ENCODE measurements around the gene LRMDA.

Gene LRMDA

GRCh38 chr10:75477680-75478079 is 46.3 kb downstream of the LRMDA start:
- DNase-seq = no peak

DNA sequence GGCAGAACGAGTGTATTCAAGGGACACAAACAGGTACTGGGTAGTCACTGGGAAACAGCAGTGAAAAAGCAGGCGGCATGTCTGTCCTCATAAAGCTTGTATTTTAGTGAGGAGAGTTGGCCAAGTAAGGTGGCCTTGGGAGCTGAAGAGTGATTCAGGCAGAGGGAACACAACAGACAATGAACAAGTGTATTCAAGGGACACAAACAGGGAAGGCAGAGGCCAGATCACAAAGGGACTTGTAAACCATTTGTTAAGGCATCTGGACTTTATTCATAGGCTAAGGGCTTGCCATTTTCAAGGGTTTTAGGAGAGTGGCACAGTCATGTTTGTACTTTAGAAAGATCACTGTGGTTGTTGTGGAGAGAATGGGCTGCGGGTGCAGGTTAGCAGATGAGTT is 49.0 kb downstream of the LRMDA start:
- no peak for DNase-seq

DNA sequence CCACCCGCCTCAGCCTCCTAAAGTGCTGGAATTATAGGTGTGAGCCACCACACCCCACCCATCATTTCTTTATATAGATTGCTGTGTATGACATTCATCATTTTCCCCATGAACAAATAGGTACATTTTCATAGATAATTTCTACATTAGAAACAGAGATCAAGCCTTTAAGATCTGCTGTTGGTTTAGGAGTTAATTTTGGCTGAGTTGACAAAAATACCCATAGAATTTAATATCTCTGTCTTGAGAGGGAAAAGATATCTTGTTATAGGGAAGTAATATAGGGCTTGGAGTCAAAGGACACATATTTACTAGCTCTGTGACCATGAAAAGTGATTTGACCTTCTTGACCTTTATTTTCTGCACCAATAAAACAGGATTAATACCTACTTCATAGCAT is 51.8 kb downstream of the LRMDA start:
- no peak for DNase-seq

DNA sequence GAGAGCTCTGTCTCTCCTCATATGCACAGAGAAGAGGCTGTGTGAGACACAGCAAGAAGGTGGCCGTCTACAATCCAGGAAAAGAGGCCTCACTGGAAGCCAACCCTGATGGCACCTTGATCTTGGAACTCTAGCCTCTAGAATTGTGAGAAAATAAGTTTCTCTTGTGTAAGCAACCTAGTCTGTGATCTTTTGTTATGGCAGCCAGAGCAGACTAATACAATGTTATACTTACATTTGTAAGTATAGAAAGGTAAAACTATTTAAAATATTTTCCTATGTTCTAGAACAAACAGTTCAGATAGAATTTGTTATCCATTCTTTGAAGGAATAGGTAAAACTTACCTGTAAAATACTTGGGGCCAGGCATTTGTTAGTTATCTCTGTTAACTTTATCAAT is 53.3 kb downstream of the LRMDA start:
- no peak for DNase-seq

DNA sequence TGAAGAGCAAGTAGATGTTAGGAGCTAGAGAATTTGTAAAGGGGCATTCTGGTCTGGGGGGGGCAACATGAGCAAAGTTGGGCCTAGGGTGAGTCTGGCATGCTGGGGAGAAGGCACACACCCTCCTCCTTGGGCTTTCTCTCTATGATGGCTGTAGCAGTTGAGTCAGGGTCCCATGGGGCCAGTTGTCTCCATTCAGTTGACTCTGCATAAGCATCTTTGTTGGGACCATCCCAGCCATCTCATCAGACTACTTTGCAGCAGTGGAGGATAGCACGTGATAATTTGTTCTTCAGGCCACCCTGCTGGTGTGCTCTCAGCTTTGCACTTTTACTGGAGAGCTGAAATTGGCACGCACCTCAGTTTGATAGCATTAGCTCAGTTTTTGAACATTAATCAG is 55.2 kb downstream of the LRMDA start:
- no peak for DNase-seq

GRCh38 chr10:75487087-75487754 is 55.8 kb downstream of the LRMDA start:
- DNase-seq = no peak

DNA sequence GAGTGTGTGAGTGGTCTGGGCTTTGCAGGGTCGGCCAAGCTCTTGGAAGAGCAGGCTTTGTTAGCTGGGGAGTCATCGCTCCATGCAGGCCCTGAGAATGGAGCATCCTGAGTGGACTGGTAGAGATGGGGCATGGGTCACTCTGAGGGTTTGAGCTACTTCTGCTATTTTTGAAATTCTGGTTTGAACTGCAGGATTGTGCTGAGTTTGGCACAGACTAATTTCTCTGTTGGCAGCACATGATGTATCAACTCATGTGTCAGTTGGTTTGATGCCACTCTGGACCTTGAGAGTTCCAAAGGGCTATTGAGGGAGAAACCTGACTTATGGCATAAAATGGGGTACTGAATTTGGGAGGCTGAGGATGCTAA is 56.3 kb downstream of the LRMDA start:
- DNase-seq = no peak

GRCh38 chr10:75492173-75492925 is 60.9 kb downstream of the LRMDA start:
- no peak for DNase-seq

DNA sequence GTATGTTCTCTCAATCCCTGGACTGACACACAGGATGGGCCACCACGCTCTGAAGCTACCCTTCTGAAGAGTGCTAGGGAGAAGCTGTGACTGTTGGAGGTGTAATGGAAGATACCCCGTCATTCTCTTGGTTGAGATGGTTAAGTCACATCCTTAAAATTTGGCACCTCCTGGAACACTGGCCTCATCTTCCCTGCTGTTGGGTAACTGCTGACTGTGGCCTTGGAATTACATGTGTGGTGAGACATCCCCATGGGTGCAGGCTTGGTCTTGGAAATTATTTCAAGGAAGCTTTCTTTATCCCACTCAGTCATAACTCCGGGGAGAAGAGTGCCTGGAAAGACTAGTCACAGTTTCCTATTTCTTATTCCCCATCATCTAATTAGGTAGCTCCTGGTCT is 62.0 kb downstream of the LRMDA start:
- no peak for DNase-seq

- DNase-seq = no peak
Observed at GRCh38 chr10:75495434-75496190, 64.2 kb downstream of the LRMDA start.

DNA sequence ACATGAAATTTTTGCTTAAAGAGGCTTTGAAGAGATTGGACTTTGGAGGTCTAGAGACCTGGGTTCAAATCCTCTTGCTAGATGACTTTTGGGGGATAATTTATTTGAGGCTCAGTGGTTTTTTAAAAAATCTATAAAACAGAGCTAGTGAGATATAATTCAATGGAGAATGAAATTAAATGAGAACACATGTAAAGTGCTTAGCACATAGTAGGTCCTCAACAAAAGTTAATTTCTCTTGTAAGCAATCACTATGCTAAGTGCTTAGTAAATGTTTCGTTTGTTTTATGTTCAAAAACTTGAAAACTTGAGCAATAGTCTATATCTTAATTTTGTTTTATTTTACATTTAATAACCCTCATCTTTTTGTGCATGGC is 64.8 kb downstream of the LRMDA start:
- DNase-seq = no peak

DNA sequence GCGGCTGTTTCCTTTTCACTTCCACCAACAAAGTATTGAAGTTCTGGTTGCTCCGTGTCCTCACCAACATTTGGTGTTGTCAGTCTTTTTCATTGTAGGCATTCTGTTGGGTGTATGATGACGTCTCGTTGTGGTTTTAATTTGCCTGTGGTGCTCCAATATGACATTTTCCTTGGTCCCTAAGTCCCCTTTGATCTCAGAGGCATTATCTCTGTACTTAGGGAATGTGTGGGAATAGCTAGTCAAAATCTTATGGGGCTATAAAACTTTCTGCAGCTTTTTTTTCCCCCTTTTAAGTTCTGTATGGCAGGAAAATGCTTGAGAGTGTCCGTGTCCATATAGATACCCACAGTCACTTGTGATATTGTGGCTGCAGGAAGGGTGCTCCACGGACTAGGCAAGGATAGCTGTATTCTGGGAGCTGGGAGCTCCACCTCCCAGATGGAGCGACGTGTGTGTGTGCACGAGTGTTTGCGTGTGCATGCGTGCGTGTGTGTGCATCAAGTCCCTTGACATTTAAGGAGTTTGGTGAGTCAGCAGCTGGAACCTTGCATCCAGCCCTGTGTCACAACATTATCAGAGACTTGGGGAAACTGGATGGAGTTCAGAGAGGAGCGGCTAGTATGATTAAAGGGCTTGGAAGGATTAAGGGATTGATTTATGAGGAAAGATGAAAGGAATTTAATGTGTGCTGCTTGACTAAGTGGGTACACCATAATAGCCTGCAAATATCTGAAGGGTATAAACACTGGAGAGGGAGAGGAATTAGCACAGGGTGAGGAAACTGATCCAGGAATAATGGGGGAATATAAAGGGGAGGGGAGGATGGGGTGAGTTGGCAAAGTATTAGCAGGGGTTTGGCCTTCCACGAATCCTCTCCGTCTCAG is 66.8 kb downstream of the LRMDA start:
- no peak for DNase-seq

DNA sequence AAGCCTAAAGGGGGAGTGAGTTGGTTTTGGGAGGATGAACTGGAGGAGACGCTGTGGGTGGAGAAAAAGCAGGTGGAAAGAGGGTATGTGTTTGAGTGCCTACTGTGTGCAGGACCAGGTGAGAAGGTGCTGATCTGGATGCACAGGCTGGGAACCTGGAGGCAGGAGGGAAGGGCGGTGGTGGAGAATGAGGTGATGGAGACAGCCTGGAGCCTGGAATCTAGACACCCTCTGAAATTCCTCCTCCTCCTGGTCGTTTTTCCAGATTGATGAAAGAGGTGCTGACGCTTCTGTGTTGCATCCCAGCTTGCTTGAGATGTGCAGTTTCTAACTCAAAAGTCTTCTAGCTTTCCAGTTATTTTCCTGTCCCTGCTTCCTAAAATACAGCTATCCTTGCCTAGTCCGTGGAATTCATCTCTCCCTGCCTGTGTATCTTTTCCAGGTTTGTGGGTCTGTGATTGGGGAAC is 67.5 kb downstream of the LRMDA start:
- no peak for DNase-seq

DNA sequence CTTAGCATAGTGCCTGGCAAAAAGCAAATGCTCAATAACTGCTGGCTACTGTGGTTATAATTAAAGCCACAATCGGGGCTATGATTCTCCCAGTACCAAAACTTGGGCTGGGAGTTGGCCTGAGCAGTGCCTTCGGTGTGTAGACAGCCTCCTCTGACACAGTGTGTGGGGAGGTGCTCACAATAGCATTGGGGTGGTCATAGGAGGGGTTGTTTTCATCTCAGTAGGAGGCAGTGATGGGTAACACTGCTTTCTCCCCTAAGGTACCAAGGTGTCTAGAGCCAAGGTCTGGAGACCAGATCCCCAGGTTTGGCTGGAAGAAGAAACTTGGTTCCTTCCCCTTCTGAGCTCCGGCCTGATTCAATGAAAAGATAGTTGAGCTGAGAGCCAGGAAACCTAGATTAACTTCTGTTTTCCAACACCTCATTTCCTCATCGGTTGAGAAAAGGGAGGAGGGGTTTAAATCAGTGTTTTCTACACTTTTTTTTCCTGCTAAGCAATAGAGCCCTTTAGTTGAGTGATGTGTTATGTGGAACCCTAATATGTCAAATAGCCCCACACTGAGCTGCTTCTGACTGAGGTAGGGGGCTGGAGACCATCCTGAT is 68.2 kb downstream of the LRMDA start:
- no peak for DNase-seq

GRCh38 chr10:75502389-75502788 is 71.0 kb downstream of the LRMDA start:
- DNase-seq = no peak

- no peak for DNase-seq
Observed at GRCh38 chr10:75502838-75503237, 71.4 kb downstream of the LRMDA start.

DNA sequence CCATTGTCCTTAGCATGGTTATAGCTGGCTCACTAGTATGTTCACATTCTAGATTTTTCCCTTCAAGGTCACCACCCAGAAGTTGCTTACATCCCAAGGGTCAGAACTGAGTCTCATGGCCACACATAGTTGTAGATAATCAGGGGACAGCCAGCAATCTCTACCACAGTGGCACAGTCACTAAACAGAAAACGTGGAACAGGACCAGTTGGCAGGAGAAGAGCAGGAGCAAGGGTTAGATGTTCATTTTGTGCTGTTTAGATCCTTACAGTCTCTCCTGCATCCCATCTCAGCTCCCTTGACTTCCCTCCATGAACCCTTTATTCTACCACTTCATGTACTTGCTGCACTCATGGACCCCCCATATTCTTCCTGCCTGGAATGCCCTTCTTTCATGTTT is 73.9 kb downstream of the LRMDA start:
- no peak for DNase-seq

- no peak for DNase-seq
Observed at GRCh38 chr10:75505840-75506506, 74.5 kb downstream of the LRMDA start.

DNA sequence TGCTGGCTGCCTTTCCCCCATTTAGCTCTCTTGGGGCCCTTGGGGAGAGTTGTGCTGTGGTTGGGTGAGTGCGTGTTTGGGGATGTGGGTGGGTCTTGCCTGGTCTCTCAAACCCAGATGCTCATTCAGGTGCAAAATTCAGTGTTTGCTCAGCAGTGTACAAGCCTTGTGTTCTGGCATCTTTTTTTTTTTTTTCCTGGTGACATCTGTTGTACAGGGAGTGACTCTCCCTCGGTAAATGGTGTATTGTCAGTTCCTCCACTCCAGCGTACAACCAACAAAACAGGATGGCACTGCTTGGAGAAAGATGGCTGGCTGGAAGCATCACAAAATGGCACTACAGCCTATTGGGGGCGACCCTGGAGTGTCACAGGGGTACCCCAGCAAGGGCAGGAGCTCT is 75.5 kb downstream of the LRMDA start:
- no peak for DNase-seq

GRCh38 chr10:75507469-75507868 is 76.0 kb downstream of the LRMDA start:
- DNase-seq = no peak

- no peak for DNase-seq
Observed at GRCh38 chr10:75508239-75508813, 76.9 kb downstream of the LRMDA start.

All from activated CD4-positive, alpha-beta T cell treated with anti-CD3 and anti-CD28 coated beads, Interleukin-10, Interleukin-2, amounts not matched to agents 100 ng/mL and 50 ng/mL, durations not matched to agents 16 hours and 8 hours (primary cell).